Loucy (cell line): ENCODE measurements around the gene TMOD1.

Experiments
- EZH2phosphoT487 ChIP-seq: fragments of 200-600 bp; IDR thresholded peaks from 2 replicates; pipeline ENCODE4 v1.6.1; 2018; ENCODE audit warnings: antibody characterized with exemption, mild to moderate bottlenecking, moderate library complexity, borderline replicate concordance
- TF ChIP-seq, protein P1 (sequence below): fragments of 200-600 bp; sonication (generic); conservative IDR thresholded peaks from 2 replicates; pipeline ENCODE4 v1.5.1; 2014; ENCODE audit warnings: mild to moderate bottlenecking, antibody characterized with exemption, low read length

DNA sequence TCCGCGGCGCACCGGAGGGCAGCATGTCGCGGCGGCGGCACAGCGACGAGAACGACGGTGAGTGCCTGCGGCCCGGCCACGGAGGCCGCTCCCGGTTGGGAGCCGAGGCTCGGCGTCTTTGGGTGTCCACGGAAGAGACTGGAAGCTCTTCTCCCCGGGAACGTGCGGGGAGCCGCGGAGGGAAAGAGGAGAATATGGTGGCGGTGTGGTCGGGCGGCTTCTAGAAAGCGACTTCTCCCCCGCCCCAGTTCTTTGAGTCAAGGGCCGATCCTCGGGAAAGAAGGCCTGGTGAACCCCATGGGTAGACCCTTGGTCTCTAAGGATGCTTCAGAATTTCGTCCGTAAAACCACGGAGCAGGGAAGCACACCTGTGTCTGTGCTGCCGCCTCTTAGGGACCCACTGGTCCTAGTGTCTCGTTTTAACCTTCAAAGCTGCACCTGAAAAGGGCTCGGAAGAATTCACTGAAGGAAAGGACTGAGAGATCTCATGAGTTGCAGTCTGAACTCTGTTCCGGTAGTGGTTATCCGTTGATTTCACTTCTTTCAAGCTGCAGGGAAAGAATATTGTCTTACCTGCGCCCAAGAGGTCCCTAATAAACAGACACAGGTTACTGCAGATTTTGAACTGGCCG lies 132.5 kb downstream of the TMOD1 start:
- TF ChIP-seq, protein P1, sequence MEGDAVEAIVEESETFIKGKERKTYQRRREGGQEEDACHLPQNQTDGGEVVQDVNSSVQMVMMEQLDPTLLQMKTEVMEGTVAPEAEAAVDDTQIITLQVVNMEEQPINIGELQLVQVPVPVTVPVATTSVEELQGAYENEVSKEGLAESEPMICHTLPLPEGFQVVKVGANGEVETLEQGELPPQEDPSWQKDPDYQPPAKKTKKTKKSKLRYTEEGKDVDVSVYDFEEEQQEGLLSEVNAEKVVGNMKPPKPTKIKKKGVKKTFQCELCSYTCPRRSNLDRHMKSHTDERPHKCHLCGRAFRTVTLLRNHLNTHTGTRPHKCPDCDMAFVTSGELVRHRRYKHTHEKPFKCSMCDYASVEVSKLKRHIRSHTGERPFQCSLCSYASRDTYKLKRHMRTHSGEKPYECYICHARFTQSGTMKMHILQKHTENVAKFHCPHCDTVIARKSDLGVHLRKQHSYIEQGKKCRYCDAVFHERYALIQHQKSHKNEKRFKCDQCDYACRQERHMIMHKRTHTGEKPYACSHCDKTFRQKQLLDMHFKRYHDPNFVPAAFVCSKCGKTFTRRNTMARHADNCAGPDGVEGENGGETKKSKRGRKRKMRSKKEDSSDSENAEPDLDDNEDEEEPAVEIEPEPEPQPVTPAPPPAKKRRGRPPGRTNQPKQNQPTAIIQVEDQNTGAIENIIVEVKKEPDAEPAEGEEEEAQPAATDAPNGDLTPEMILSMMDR: no peak
- no peak for TF ChIP-seq EZH2phosphoT487
